DLD1 (cell line): ENCODE measurements around the gene TENM4.
"Not testable (repeated sequence)": the region's sequence is repeated elsewhere in the genome, so short reads cannot be mapped to it uniquely, and the experiment has no call there.

ENCODE experiments used
- in situ Hi-C: cut with HindIII; loops from 2 replicates; pipeline ENCODE4 v1.10.0; 2017; ENCODE audit warnings: low sequenced_read_pairs

TENM4 gene

DNA sequence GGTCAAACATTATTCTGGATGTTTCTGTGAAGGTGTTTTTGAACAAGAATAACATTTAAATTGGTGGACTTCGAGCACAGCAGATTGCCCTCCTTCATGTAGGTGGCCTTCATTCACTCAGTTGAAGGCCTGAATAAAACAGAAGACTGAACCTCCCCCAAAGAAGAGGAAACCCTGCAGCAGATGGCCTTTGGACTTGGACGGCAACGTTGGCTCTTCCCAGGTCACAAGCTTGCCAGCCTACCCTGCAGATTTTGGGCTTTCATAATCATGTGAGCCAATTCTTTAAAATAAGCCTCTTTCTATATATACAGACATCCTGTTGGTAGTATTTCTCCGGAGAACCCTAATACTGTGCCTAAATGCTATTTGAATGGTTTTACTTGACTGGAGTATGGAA is 434.0 kb downstream of the TENM4 start:
- in situ Hi-C loops: loop anchor here (5.0 kb wide), 1 partner anchor 35 kb away; no protein-coding TSS in a partner anchor

DNA sequence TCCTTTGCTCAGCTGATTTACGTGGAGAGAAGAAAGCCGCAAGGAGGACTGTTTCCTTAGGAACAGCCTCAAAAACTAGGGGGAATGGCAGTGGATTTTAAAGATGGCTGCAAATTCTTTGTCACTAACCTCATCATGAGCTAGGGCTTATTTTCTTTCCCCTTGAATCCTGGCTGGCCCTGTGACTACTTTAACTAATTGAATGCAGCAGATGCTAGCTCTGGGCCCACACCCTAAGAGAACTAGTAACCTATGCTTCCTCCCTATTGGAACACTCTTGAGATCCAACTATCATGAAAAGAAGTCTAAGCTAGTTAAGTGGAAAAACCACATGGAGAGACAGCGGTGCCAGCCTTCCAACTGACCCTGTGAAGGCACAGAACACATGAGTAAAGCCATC is 444.8 kb downstream of the TENM4 start:
- in situ Hi-C loops: no loop called here

- in situ Hi-C loops: no loop called here
Observed at GRCh38 chr11:78995171-78995570, 445.7 kb downstream of the TENM4 start.

DNA sequence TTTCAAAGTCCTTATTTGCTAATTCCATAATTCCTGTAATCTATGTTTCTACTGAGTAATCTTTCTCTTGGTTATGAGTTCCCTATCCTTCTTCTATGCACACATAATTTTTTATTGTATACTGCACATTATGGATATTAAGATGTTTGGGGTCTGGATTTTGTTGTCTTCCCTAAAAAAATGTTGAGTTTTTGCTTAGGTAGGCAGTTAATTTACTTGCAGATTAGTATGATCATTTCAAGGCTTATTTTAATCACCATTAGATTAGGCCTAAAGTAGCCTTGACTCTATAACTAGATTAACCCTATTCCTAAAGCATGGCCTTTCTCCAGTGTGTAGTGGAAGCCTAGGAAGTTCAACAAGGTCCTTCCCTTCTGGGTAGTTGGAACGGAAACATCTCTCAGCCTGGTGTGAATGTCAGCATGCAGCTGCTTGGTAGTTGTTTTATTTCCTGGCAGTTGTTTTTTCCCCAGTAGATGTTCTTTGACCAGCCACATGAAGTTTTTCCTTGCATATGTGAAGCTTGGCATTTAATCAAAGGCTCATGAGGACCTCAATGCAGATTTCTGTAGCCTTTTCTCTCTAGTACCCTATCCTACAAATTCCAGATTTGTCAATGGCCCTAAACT is 446.9 kb downstream of the TENM4 start:
- in situ Hi-C loops: no loop called here

- in situ Hi-C loops: no loop called here
Observed at GRCh38 chr11:78991681-78992080, 449.1 kb downstream of the TENM4 start.

GRCh38 chr11:78990261-78990660 is 450.6 kb downstream of the TENM4 start:
- in situ Hi-C loops: no loop called here

DNA sequence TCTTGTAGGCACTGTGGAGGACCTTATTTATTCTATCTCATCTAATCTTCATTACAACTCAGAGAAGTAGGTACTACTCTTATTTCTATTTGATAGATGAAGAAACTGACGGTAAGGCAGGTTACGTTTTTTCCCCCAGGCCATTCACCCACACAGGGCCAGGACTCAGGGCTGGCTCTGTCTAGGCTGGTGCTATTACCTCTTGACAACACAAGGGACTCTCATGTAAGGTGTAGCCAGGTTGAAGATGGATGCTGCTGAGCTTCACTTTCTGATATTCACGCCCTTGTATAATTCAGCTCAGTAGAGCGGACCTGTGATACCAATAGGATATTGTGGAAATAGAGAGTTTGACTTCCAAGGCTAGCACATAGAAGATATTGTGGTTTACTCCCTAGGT is 453.1 kb downstream of the TENM4 start:
- in situ Hi-C loops: no loop called here

DNA sequence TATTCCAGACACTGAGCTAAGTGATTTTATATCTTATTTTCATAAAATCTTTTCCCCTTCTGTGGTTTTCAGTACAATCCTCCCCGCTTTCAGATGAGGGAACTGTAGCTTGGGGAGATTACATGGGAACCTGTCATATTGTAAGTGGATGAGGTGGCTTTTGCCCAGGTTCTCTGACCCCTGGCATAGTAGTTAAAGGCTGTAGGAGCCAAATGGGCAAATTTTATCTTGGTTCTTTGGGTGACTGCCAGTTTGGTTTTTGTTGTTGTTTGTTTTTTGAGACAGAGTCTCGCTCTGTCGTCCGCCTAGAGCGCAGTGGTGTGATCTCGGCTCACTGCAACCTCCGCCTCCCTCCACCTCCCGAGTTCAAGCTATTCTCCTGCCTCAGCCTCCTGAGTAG is 454.5 kb downstream of the TENM4 start:
- in situ Hi-C loops: no loop called here

GRCh38 chr11:78985663-78986062 is 455.2 kb downstream of the TENM4 start:
- in situ Hi-C loops: no loop called here

GRCh38 chr11:78982473-78982872 is 458.4 kb downstream of the TENM4 start:
- in situ Hi-C loops: no loop called here

GRCh38 chr11:78981153-78981552 is 459.7 kb downstream of the TENM4 start:
- in situ Hi-C loops: no loop called here

DNA sequence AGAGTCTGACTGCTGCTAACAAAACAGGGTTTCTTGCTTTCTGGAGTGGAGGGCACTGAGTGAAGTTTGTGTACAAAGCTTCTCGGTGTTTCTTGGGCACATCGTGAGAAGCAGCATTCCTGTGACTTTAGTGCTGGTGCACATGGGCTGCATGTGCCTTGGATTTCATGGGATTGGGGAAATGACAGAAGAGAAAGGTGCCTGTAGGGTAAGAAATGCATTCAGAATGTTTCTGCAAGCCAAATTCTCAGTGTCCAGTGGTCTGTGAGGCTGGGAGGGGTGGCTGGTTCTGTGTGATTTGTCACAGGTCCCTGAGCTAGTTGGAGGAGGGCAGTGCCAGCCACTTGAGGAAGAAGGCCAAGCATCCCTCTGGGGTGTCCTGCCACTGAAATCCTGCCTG is 462.0 kb downstream of the TENM4 start:
- in situ Hi-C loops: no loop called here

- in situ Hi-C loops: not testable (repeated sequence)
Observed at GRCh38 chr11:78977848-78978247, 463.0 kb downstream of the TENM4 start.

GRCh38 chr11:78977009-78977408 is 463.8 kb downstream of the TENM4 start:
- in situ Hi-C loops: no loop called here

GRCh38 chr11:78975081-78975480 is 465.7 kb downstream of the TENM4 start:
- in situ Hi-C loops: no loop called here

DNA sequence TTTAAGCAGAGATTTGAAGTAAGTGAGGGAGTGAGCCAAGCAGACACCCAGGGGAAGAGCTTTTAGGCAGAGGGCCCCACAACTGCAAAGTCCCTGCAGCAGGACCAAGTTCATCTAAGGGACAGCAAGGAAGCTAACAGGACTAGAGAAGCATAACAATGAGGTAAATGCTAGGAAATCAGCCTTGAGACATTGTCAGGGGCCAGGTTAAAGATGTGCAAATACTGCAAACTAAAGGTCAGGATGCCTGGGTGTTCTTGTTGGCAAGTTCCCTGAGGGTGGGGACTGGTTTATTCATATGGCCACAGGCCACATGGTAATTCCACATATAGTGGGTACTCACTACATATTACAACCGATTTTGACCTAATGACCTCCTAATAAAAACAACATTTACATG is 467.0 kb downstream of the TENM4 start:
- in situ Hi-C loops: no loop called here

DNA sequence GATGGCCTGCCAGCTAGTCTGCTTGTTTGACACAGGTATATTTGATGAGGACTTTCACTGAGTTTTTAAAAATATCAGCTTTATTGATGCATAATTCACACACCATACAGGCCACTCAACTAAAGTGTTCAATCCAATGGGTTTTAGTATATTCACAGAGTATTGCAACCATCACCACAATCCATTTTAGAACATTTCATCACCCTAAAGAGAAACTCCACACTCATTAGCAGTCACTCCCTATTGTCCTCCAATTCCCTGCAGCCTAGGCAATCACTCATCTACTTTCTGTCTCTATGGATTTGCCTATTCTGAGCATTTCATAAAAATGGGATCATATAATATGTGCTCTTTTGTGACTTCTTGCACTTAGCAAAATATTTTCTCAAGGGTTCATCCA is 468.2 kb downstream of the TENM4 start:
- in situ Hi-C loops: no loop called here

DNA sequence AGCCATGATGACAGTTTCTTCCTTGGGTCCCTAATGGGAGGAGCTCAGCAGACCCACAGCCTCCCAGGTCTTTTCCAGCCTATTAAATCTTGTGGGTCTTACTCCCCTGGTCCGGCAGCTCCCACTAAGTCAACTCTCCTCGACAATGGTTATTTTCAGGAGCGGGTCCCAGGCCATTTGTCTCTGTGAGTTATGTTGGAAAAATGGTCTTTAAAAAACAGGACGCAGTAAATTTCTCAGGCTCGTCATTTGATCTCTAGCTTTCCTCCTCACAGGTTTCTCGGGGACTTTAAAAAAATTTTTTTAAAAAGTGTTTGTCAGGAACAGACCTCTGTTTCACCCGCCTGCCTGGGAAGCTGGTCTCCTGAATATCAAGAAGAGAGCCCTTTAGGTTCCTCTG is 468.7 kb downstream of the TENM4 start:
- in situ Hi-C loops: no loop called here

GRCh38 chr11:78967811-78968210 is 473.0 kb downstream of the TENM4 start:
- in situ Hi-C loops: no loop called here

GRCh38 chr11:78965432-78965831 is 475.4 kb downstream of the TENM4 start:
- in situ Hi-C loops: no loop called here

GRCh38 chr11:78961937-78962701 is 478.7 kb downstream of the TENM4 start:
- in situ Hi-C loops: no loop called here

- in situ Hi-C loops: no loop called here
Observed at GRCh38 chr11:78961247-78961646, 479.6 kb downstream of the TENM4 start.

DNA sequence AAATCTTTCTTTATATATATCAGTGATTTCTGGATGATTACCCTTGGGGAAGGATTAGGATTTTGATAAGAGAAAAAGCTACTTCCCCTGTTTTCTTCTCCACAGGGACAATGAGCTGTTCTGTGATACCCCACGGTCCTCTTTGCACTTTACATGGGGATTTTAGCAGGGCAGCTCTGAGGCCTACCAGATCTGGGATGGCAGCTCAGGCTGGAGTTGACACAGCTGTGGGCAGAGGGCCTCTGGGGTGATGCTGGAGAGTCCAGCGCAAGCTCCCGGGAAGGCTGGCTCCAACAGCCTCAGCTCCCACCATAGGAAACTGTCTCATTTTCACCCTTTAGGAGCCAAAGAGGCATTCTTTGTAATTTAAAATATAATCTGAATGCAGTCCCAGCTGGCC is 482.4 kb downstream of the TENM4 start:
- in situ Hi-C loops: no loop called here
